ENCODE data around the gene FERMT1. TPM values are rescaled to one million over a fixed set of nuclear protein-coding genes. Genes with fewer than 3 reads are reported as not detected.

FERMT1 gene
- total RNA-seq, 1 donor from 2014 or later: 10.9 TPM

- Mint-ChIP-seq H3K4me1 (ENCODE audit: low read depth, unreplicated experiment) (no peaks in the 10 kb centered on the region), H3K36me3 (ENCODE audit: low read depth, unreplicated experiment) (no peaks in the 10 kb centered on the region), H3K27ac (ENCODE audit: unreplicated experiment) (no peak overlapping the region), H3K4me3 (ENCODE audit: unreplicated experiment) (no peak overlapping the region), H3K27me3 (ENCODE audit: low read depth, unreplicated experiment) (no peaks in the 10 kb centered on the region), H3K9me3 (ENCODE audit: unreplicated experiment) (no peaks in the 10 kb centered on the region)
- no peak for DNase-seq (ENCODE audit: low read depth)
- Histone ChIP-seq H2AFZ (ENCODE audit: low read depth, low read length) (no peak overlapping the region), H3K4me2 (ENCODE audit: low read length) (no peak overlapping the region), H3K4me3 (ENCODE audit: insufficient read depth, low read depth, low read length) (no peak overlapping the region), H3K27ac (ENCODE audit: low read depth, low read length) (no peak overlapping the region), H3K27me3 (ENCODE audit: insufficient read depth, low read length) (no peaks in the 10 kb centered on the region), H3K9me3 (ENCODE audit: insufficient read depth, low read depth, low read length) (no peaks in the 10 kb centered on the region), H3K9ac (ENCODE audit: low read length) (no peak overlapping the region), H3K79me2 (ENCODE audit: insufficient read depth, low read length) (no peaks in the 10 kb centered on the region), H3K4me1 (ENCODE audit: insufficient read depth, low read length) (no peaks in the 10 kb centered on the region), H4K20me1 (ENCODE audit: insufficient read depth, low read length) (no peaks in the 10 kb centered on the region), H3K36me3 (ENCODE audit: insufficient read depth, low read length) (no peaks in the 10 kb centered on the region)
- TF ChIP-seq, protein P1, sequence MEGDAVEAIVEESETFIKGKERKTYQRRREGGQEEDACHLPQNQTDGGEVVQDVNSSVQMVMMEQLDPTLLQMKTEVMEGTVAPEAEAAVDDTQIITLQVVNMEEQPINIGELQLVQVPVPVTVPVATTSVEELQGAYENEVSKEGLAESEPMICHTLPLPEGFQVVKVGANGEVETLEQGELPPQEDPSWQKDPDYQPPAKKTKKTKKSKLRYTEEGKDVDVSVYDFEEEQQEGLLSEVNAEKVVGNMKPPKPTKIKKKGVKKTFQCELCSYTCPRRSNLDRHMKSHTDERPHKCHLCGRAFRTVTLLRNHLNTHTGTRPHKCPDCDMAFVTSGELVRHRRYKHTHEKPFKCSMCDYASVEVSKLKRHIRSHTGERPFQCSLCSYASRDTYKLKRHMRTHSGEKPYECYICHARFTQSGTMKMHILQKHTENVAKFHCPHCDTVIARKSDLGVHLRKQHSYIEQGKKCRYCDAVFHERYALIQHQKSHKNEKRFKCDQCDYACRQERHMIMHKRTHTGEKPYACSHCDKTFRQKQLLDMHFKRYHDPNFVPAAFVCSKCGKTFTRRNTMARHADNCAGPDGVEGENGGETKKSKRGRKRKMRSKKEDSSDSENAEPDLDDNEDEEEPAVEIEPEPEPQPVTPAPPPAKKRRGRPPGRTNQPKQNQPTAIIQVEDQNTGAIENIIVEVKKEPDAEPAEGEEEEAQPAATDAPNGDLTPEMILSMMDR (IDR thresholded peaks at IDR 0.05; ENCODE audit: insufficient read depth, low read depth, low read length): no peak
- TF ChIP-seq EZH2 (IDR thresholded peaks at IDR 0.05; ENCODE audit: insufficient read depth, low read length): no peak
- FAIRE-seq: no peak
Measured at GRCh38 chr20:6070829-6071695, 51.8 kb downstream of the FERMT1 start.

DNA sequence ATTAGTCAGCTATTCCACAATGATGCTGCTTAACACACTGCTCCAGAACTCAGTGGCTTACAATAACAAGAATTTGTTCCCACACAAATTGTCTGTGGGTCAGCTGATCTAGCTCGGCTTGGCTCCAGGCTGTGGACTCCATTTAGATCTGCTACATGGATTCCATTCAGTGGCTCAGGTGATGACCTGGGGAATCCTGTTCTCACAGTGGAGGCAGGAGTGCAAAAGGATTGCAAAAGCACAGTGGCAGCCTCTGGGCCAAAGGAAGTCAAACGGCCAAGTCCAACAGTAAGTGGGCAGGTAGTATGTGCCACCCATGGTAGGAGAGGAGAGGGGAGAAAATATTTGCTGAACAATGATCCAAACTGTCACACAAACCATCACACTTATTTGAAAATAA, 53.2 kb downstream of the FERMT1 start:
- DNase-seq (ENCODE audit: low read depth): no peak
- Mint-ChIP-seq H3K27ac (ENCODE audit: unreplicated experiment) (no peak overlapping the region), H3K27me3 (ENCODE audit: low read depth, unreplicated experiment) (no peaks in the 10 kb centered on the region), H3K9me3 (ENCODE audit: unreplicated experiment) (no peaks in the 10 kb centered on the region), H3K4me3 (ENCODE audit: unreplicated experiment) (no peak overlapping the region), H3K36me3 (ENCODE audit: low read depth, unreplicated experiment) (no peaks in the 10 kb centered on the region), H3K4me1 (ENCODE audit: low read depth, unreplicated experiment) (no peaks in the 10 kb centered on the region)
- no peaks in the 10 kb centered on the region for H3K4me1 ChIP-seq (ENCODE audit: insufficient read depth, low read length)
- TF ChIP-seq EZH2 (IDR thresholded peaks at IDR 0.05; ENCODE audit: insufficient read depth, low read length): no peak
- TF ChIP-seq, protein P1 (IDR thresholded peaks at IDR 0.05; ENCODE audit: insufficient read depth, low read depth, low read length): no peak
- no peak overlapping the region for H3K9ac ChIP-seq (ENCODE audit: low read length)
- H4K20me1 ChIP-seq (ENCODE audit: insufficient read depth, low read length): no peaks in the 10 kb centered on the region
- no peaks in the 10 kb centered on the region for H3K79me2 ChIP-seq (ENCODE audit: insufficient read depth, low read length)
- FAIRE-seq: no peak
- no peaks in the 10 kb centered on the region for H3K36me3 ChIP-seq (ENCODE audit: insufficient read depth, low read length)
- H2AFZ ChIP-seq (ENCODE audit: low read depth, low read length): no peak overlapping the region
- H3K4me3 ChIP-seq (ENCODE audit: insufficient read depth, low read depth, low read length): no peak overlapping the region
- no peak overlapping the region for H3K4me2 ChIP-seq (ENCODE audit: low read length)
- no peaks in the 10 kb centered on the region for H3K27me3 ChIP-seq (ENCODE audit: insufficient read depth, low read length)
- H3K27ac ChIP-seq (ENCODE audit: low read depth, low read length): no peak overlapping the region
- no peaks in the 10 kb centered on the region for H3K9me3 ChIP-seq (ENCODE audit: insufficient read depth, low read depth, low read length)

DNA sequence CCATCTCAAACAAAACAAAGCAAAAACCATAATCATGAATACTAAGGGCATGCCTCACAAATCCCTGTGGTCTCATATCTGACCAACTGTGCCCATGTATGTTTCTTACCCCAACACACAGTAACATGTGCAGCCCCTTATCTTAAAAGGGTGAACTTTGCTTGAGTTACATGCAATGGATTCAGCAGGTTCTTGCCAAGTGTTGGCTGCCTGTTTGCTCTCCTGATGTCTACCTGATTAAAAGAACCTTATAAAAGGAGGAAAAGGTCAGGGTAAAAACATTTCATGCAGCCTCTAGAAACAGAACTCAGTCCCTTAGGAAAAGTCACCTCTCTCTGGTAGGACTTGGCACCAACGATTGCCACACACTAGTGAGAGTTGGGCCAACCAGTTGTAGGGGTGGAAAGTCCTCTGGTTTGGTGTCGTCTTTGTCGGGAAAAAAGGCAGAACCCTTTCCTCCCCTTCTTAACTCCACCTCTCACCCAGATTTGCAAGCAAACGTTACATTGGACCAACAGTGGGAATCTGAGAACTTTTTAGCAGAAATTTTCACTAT, 55.0 kb downstream of the FERMT1 start:
- no peaks in the 10 kb centered on the region for H3K36me3 Mint-ChIP-seq (ENCODE audit: low read depth, unreplicated experiment)
- FAIRE-seq: no peak
- H3K4me2 ChIP-seq (ENCODE audit: low read length): no peak overlapping the region

More for the DNA sequence above, 55.0 kb downstream of the FERMT1 start:
- no peak overlapping the region for H3K27ac Mint-ChIP-seq (ENCODE audit: unreplicated experiment)
- Histone ChIP-seq H3K36me3 (ENCODE audit: insufficient read depth, low read length) (no peaks in the 10 kb centered on the region), H3K27ac (ENCODE audit: low read depth, low read length) (no peak overlapping the region), H3K9ac (ENCODE audit: low read length) (no peak overlapping the region), H3K27me3 (ENCODE audit: insufficient read depth, low read length) (no peaks in the 10 kb centered on the region), H2AFZ (ENCODE audit: low read depth, low read length) (no peak overlapping the region), H3K4me3 (ENCODE audit: insufficient read depth, low read depth, low read length) (no peak overlapping the region), H3K9me3 (ENCODE audit: insufficient read depth, low read depth, low read length) (no peaks in the 10 kb centered on the region), H3K4me1 (ENCODE audit: insufficient read depth, low read length) (no peaks in the 10 kb centered on the region), H4K20me1 (ENCODE audit: insufficient read depth, low read length) (no peaks in the 10 kb centered on the region), H3K79me2 (ENCODE audit: insufficient read depth, low read length) (no peaks in the 10 kb centered on the region)
- no peaks in the 10 kb centered on the region for H3K27me3 Mint-ChIP-seq (ENCODE audit: low read depth, unreplicated experiment)
- peaks cover 2% of the 10 kb centered on the region for H3K9me3 Mint-ChIP-seq (ENCODE audit: unreplicated experiment)
- H3K4me1 Mint-ChIP-seq (ENCODE audit: low read depth, unreplicated experiment): no peaks in the 10 kb centered on the region
- TF ChIP-seq, protein P1 (IDR thresholded peaks at IDR 0.05; ENCODE audit: insufficient read depth, low read depth, low read length): no peak
- TF ChIP-seq EZH2 (IDR thresholded peaks at IDR 0.05; ENCODE audit: insufficient read depth, low read length): no peak
- no peak overlapping the region for H3K4me3 Mint-ChIP-seq (ENCODE audit: unreplicated experiment)
- no peak for DNase-seq (ENCODE audit: low read depth)

All from astrocyte (in vitro differentiated cells and primary cell).